H1 (cell line): ENCODE results near the gene PACRGL. TPM values are rescaled to one million over a fixed set of nuclear protein-coding genes. Genes with fewer than 3 reads are reported as not detected.

Experiments
- GTF2F1 ChIP-seq: IDR thresholded peaks from 2 replicates; pipeline ENCODE4 v1.6.1; 2012; ENCODE audit warnings: low read depth, low read length, improper control_type of control experiment, borderline replicate concordance
- POLR2A ChIP-seq, 2 experiments: IDR thresholded peaks; 1 replicate in 1 of 2; 2 replicates in 1 of 2; pipeline ENCODE4 v1.6.1; 2011; ENCODE audit warnings: low read depth in 2 of 2, low read length in 2 of 2, mild to moderate bottlenecking in 2 of 2; ENCODE audit errors: control extremely low read depth in 1 of 2
- SAP30 ChIP-seq: fragments of 300-600 bp; sonication (generic); IDR thresholded peaks from 2 replicates; pipeline ENCODE4 v1.7.1; 2012; ENCODE audit warnings: low read length, moderate library complexity, mild to moderate bottlenecking, inconsistent platforms; ENCODE audit not compliant: insufficient read depth, insufficient replicate concordance
- ZNF274 ChIP-seq: IDR thresholded peaks from 2 replicates; pipeline ENCODE4 v1.7.0; 2012; ENCODE audit warnings: low read length, borderline replicate concordance; ENCODE audit errors: extremely low read depth
- polyA plus RNA-seq, 7 experiments: library from polyadenylated mRNA; depleted of rRNA in 3 of 7; stranded (reverse) in 5 of 7; unstranded in 2 of 7; fragments of >200 nt in 5 of 7; fragments of 200-250 nt in 2 of 7; gene quantifications; 1 replicate in 5 of 7; 2 replicates in 1 of 7; 4 replicates in 1 of 7; pipeline versions ENCODE4 v1.2.1 to v1.2.3, GENCODE V29; 2011 to 2013; ENCODE audit warnings: missing spikeins in 2 of 7, mixed read lengths in 2 of 7
- total RNA-seq: library from RNA; stranded (reverse); fragmentation: NEBNext Ultra II Directional; extraction: Animal tissue kit (Norgen Biotek cat#: 25700); gene quantifications from 2 replicates; pipeline ENCODE4 v1.2.1, GENCODE V29; 2021

The PACRGL gene
- total and polyA plus RNA-seq, 2 of the 8 experiments (the other 6 are each of a cell fraction or from before 2014, with no cell fraction given) = 7.0 to 13.7 TPM

DNA sequence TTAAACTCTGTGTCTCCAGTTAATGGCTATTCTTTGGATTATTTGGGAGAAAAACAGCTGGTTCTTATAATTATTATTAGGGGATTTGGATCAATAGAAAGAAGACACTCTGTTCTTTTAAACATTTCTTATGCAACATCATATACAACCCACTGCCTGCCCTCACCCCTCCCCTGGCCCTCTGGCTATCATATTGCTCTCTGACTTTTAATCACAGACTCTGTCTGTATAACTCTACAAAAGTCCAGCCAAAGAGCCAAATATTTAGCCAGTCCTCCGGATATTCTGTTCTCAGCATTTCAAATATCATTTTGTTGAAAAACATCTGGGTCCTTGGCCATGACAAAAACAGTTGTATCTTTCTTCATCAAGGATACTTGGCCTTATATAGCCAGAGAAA lies 19.0 kb upstream of the PACRGL start (continued):
- TF ChIP-seq SAP30 = no peak
- TF ChIP-seq ZNF274 = no peak
- TF ChIP-seq POLR2A (IDR thresholded peaks at IDR 0.05; ENCODE audit: control extremely low read depth in 1 of 2, low read depth in 2 of 2, low read length in 2 of 2) = no peak
- TF ChIP-seq GTF2F1 = no peak
